Pancreas (tissue), 10 donors: ENCODE results near the gene AKAP6. TPM values are rescaled to one million over a fixed set of nuclear protein-coding genes. Genes with fewer than 3 reads are reported as not detected.
A peak's percentile ranks its signal among the peaks of the same experiment; 100 is the strongest.

ENCODE experiments used
- ATAC-seq, 4 donors: fragments of 200-7000 bp; cut with Tn5 transposase; one replicate each; pipeline versions ENCODE4 v1.8.0 to v1.9.1; 2020; ENCODE audit warnings: mild to moderate bottlenecking in 4 of 4, moderate library complexity in 4 of 4
- DNase-seq, 6 donors: peaks; one replicate each; pipeline ENCODE4 v3.0.0-alpha.2; 2020
- FAIRE-seq: peaks from 2 replicates; lab custom pipeline; 2012; peaks lifted over from hg19 to GRCh38; lab: Jason Lieb, UNC
- H3K27ac ChIP-seq, 4 donors: fragments of 200-600 bp; sonication (generic); 1 replicate in 3 of 4; 2 replicates in 1 of 4; pipeline versions ENCODE4 v1.5.0 to v1.8.0; 2020
- H3K27me3 ChIP-seq, 4 donors: fragments of 200-600 bp; one replicate each; pipeline ENCODE4 v1.8.0; 2021
- H3K36me3 ChIP-seq, 3 donors: fragments of 200-600 bp; sonication (generic) in 1 of 3; one replicate each; pipeline versions ENCODE4 v1.5.0 to v1.8.0; 2020 to 2021
- H3K4me1 ChIP-seq, 3 donors: fragments of 200-600 bp; one replicate each; pipeline ENCODE4 v1.8.0; 2021
- H3K4me3 ChIP-seq, 4 donors: fragments of 200-600 bp; sonication (generic) in 2 of 4; one replicate each; pipeline versions ENCODE4 v1.5.0 to v1.8.0; 2020 to 2021
- H3K9me3 ChIP-seq, 4 donors: fragments of 200-600 bp; one replicate each; pipeline ENCODE4 v1.8.0; 2021
- WGBS, 2 donors: extraction: QIAGEN DNeasy Blood & Tissue Kit; methylation state at CpG; one replicate each; pipeline ENCODE4 v1.1.7; 2013; 5-methylcytosine and 5-hydroxymethylcytosine counted together
- intact Hi-C, 3 donors: fragments of 100-400 bp; cut with DNase I; formaldehyde crosslinking; loops; one replicate each; pipeline versions ENCODE4 v1.11.1 to v1.14.2; 2022
- polyA plus RNA-seq, 2 donors: library from polyadenylated mRNA; stranded (reverse); fragments of 200-250 nt; gene quantifications; one replicate each; pipeline ENCODE4 v1.2.3, GENCODE V29; 2013
- total RNA-seq, 6 donors: library from RNA; stranded (reverse); fragmentation: NEBNext Ultra II Directional in 4 of 6; extraction: Animal tissue kit (Norgen Biotek cat#: 25700) in 4 of 6; gene quantifications; one replicate each; pipeline versions ENCODE4 v1.2.1 to v1.2.4, GENCODE V29; 2021 to 2023
- TF ChIP-seq, protein P1 (sequence below), 4 donors: fragments of 200-600 bp; sonication (generic) in 3 of 4; IDR thresholded peaks; one replicate each; pipeline versions ENCODE4 v1.5.0 to v1.8.0; 2021; ENCODE audit warnings: antibody characterized with exemption in 4 of 4
- donor health status: healthy with polysubstance abuse.
- donor health status: DM: no; HTN: no; CAD: no; lungs with moderate emphysema.
- donor health status: DM: no; HTN: no; CAD: no.
- donor health status: control.
- donor health status: control.
- donor health status: Bipolar disorder and iron deficiency.
- donor health status: DM: yes; HTN: yes; CAD: no.
- donor health status: DM: no; HTN: no; CAD: no.
- donor health status: DM: no; HTN: no; CAD: no.
- donor health status: DM: yes; HTN: yes; CAD: no.

Gene AKAP6
- total and polyA plus RNA-seq, 8 donors = 0.34 to 2.2 (median 1.8) TPM

GRCh38 chr14:32531942-32532515 lies 202.9 kb downstream of the AKAP6 start:
- intact Hi-C loops = no loop called here
- no peak for FAIRE-seq
- Histone ChIP-seq H3K4me3 (no peak overlapping the region), H3K9me3 (no peaks in the 10 kb centered on the region), H3K4me1 (no peaks in the 10 kb centered on the region), H3K27me3 (no peaks in the 10 kb centered on the region), H3K27ac (no peak overlapping the region), H3K36me3 (no peaks in the 10 kb centered on the region)
- no peak for ATAC-seq
- WGBS, 2 donors = 50 to 69% methylated on average over 2 of the region's 2 CpGs
- DNase-seq = no peak
- TF ChIP-seq, protein P1, sequence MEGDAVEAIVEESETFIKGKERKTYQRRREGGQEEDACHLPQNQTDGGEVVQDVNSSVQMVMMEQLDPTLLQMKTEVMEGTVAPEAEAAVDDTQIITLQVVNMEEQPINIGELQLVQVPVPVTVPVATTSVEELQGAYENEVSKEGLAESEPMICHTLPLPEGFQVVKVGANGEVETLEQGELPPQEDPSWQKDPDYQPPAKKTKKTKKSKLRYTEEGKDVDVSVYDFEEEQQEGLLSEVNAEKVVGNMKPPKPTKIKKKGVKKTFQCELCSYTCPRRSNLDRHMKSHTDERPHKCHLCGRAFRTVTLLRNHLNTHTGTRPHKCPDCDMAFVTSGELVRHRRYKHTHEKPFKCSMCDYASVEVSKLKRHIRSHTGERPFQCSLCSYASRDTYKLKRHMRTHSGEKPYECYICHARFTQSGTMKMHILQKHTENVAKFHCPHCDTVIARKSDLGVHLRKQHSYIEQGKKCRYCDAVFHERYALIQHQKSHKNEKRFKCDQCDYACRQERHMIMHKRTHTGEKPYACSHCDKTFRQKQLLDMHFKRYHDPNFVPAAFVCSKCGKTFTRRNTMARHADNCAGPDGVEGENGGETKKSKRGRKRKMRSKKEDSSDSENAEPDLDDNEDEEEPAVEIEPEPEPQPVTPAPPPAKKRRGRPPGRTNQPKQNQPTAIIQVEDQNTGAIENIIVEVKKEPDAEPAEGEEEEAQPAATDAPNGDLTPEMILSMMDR (IDR thresholded peaks at IDR 0.05) = no peak

GRCh38 chr14:32534145-32534544 lies 205.0 kb downstream of the AKAP6 start:
- ATAC-seq (no peak), DNase-seq (no peak), FAIRE-seq (no peak)
- TF ChIP-seq, protein P1 (IDR thresholded peaks at IDR 0.05) = no peak
- no peak overlapping the region for H3K27ac ChIP-seq
- 66 to 77% methylated on average over 3 of the region's 3 CpGs for WGBS, 2 donors
- intact Hi-C loops = no loop called here
- H3K4me1 ChIP-seq = no peaks in the 10 kb centered on the region
- H3K27me3 ChIP-seq = no peaks in the 10 kb centered on the region
- no peak overlapping the region for H3K4me3 ChIP-seq
- H3K36me3 ChIP-seq = no peaks in the 10 kb centered on the region
- H3K9me3 ChIP-seq = no peaks in the 10 kb centered on the region

- FAIRE-seq (no peak), DNase-seq (no peak), ATAC-seq (no peak)
- Histone ChIP-seq H3K27me3 (no peaks in the 10 kb centered on the region), H3K4me1 (no peaks in the 10 kb centered on the region), H3K36me3 (no peaks in the 10 kb centered on the region), H3K27ac (no peak overlapping the region), H3K4me3 (no peak overlapping the region), H3K9me3 (no peaks in the 10 kb centered on the region)
- 85 to 94% methylated on average over 2 of the region's 2 CpGs for WGBS, 2 donors
- intact Hi-C loops = no loop called here
- TF ChIP-seq, protein P1 (IDR thresholded peaks at IDR 0.05) = no peak
Measured at GRCh38 chr14:32536175-32536574, 207.1 kb downstream of the AKAP6 start.

DNA sequence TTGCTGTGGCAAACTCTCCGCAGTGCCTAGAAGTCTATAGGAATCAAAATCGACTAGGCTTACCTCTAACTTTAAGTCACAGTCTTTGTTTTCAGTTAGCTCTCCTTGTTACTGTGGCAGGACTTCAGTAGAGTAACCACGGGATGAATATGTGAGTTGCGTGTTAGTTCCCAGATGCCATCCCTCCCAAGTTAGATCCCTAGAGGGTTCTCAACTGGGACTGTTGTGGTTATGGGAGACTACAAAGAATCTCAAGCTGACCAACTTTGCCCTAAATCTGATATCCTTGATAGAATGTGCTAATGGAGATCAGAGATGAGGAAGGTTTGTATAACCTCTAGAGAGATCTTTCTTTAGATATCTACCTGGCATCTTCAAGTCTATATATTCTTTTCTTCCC lies 208.1 kb downstream of the AKAP6 start:
- Histone ChIP-seq H3K27ac (no peak overlapping the region), H3K9me3 (no peaks in the 10 kb centered on the region), H3K27me3 (no peaks in the 10 kb centered on the region), H3K4me1 (no peaks in the 10 kb centered on the region), H3K4me3 (no peak overlapping the region), H3K36me3 (no peaks in the 10 kb centered on the region)
- TF ChIP-seq, protein P1 (IDR thresholded peaks at IDR 0.05) = no peak
- DNase-seq = no peak
- intact Hi-C loops = no loop called here
- ATAC-seq = no peak
- 83 to 89% methylated on average over 4 of the region's 4 CpGs for WGBS, 2 donors
- FAIRE-seq = no peak

GRCh38 chr14:32542507-32542906 lies 213.4 kb downstream of the AKAP6 start:
- no peaks in the 10 kb centered on the region for H3K27me3 ChIP-seq
- WGBS, 2 donors = 27 to 33% methylated on average over 3 of the region's 3 CpGs
- H3K9me3 ChIP-seq = no peaks in the 10 kb centered on the region
- H3K27ac ChIP-seq = no peak overlapping the region
- TF ChIP-seq, protein P1 (IDR thresholded peaks at IDR 0.05) = no peak
- intact Hi-C loops = no loop called here
- H3K4me3 ChIP-seq = no peak overlapping the region
- H3K4me1 ChIP-seq = peaks cover 0 to 3% (median 0%) of the 10 kb centered on the region in 3 donors
- no peaks in the 10 kb centered on the region for H3K36me3 ChIP-seq
- ATAC-seq (peak in 2 of 4 donors; percentile 30 to 43), FAIRE-seq (no peak), DNase-seq (peak in 1 of 6 donors; percentile 14)
